ENCODE measurements around the gene C2CD5.

GRCh38 chr12:22562036-22563028 is 18.0 kb upstream of the C2CD5 start:
- TF ChIP-seq POLR2A (IDR thresholded peaks at IDR 0.05; ENCODE audit: low read length) = no peak
- no peak for TF ChIP-seq GATA1 (IDR thresholded peaks at IDR 0.05; ENCODE audit: low read depth, low read length)
